ENCODE data around the gene LLGL1. TPM values are rescaled to one million over a fixed set of nuclear protein-coding genes. Genes with fewer than 3 reads are reported as not detected.

Gene LLGL1
- total RNA-seq, 2 donors from 2014 or later = 66.3 to 69.3 TPM

- Mint-ChIP-seq H3K27me3 (ENCODE audit: insufficient read depth) (no peaks in the 10 kb centered on the region), H3K4me3 (peak overlapping the region; percentile 87), H3K36me3 (ENCODE audit: low read depth) (peaks cover 36% of the 10 kb centered on the region), H3K9me3 (no peaks in the 10 kb centered on the region), H3K4me1 (peaks cover 38% of the 10 kb centered on the region), H3K27ac (peak overlapping the region; percentile 18)
- peak overlapping the region; percentile 96 for H3K4me3 ChIP-seq (ENCODE audit: low read length)
- 81 to 95% methylated on average over 2 of the region's 2 CpGs for WGBS, 2 experiments (ENCODE audit: insufficient coverage in 1 of 2, insufficient read length in 1 of 2)
- no peaks in the 10 kb centered on the region for H3K4me1 ChIP-seq (ENCODE audit: control insufficient read depth, insufficient read depth, low read length)
- no peaks in the 10 kb centered on the region for H3K27me3 ChIP-seq (ENCODE audit: control insufficient read depth, insufficient read depth, low read length, poor library complexity, severe bottlenecking)
- no peak overlapping the region for H3K9ac ChIP-seq (ENCODE audit: extremely low read depth, low read length, poor library complexity, severe bottlenecking)
- TF ChIP-seq CTCF (conservative IDR thresholded peaks at IDR 0.05) = no peak
- H3K27ac ChIP-seq (ENCODE audit: low read depth, low read length) = no peak overlapping the region
- no peak for DNase-seq
- no peaks in the 10 kb centered on the region for H3K9me3 ChIP-seq (ENCODE audit: control insufficient read depth, low read length)
- H3K36me3 ChIP-seq (ENCODE audit: control insufficient read depth, insufficient read depth, low read length) = peaks cover 51% of the 10 kb centered on the region
Measured at GRCh38 chr17:18187226-18187625, 38.2 kb upstream of the LLGL1 start.

GRCh38 chr17:18187821-18188761, 37.3 kb upstream of the LLGL1 start:
- no peak overlapping the region for H3K27ac Mint-ChIP-seq
- H3K9ac ChIP-seq (ENCODE audit: extremely low read depth, low read length, poor library complexity, severe bottlenecking) = no peak overlapping the region
- H3K9me3 ChIP-seq (ENCODE audit: control insufficient read depth, low read length) = no peaks in the 10 kb centered on the region
- H3K27me3 Mint-ChIP-seq (ENCODE audit: insufficient read depth) = no peaks in the 10 kb centered on the region
- 90 to 91% methylated on average over 7 to 9 of the region's 9 CpGs for WGBS, 2 experiments (ENCODE audit: insufficient coverage in 1 of 2, insufficient read length in 1 of 2)
- TF ChIP-seq CTCF (conservative IDR thresholded peaks at IDR 0.05) = no peak
- peaks cover 38% of the 10 kb centered on the region for H3K4me1 Mint-ChIP-seq
- no peaks in the 10 kb centered on the region for H3K4me1 ChIP-seq (ENCODE audit: control insufficient read depth, insufficient read depth, low read length)
- H3K27me3 ChIP-seq (ENCODE audit: control insufficient read depth, insufficient read depth, low read length, poor library complexity, severe bottlenecking) = no peaks in the 10 kb centered on the region
- peaks cover 37% of the 10 kb centered on the region for H3K36me3 Mint-ChIP-seq (ENCODE audit: low read depth)
- H3K27ac ChIP-seq (ENCODE audit: low read depth, low read length) = no peak overlapping the region
- no peak overlapping the region for H3K4me3 Mint-ChIP-seq
- H3K36me3 ChIP-seq (ENCODE audit: control insufficient read depth, insufficient read depth, low read length) = peaks cover 60% of the 10 kb centered on the region
- no peaks in the 10 kb centered on the region for H3K9me3 Mint-ChIP-seq
- H3K4me3 ChIP-seq (ENCODE audit: low read length) = peak overlapping the region; percentile 96
- no peak for DNase-seq

- Mint-ChIP-seq H3K4me3 (no peak overlapping the region), H3K27ac (peak overlapping the region; percentile 19), H3K4me1 (peaks cover 28% of the 10 kb centered on the region), H3K27me3 (ENCODE audit: insufficient read depth) (no peaks in the 10 kb centered on the region), H3K36me3 (ENCODE audit: low read depth) (peaks cover 52% of the 10 kb centered on the region), H3K9me3 (no peaks in the 10 kb centered on the region)
- no peaks in the 10 kb centered on the region for H3K9me3 ChIP-seq (ENCODE audit: control insufficient read depth, low read length)
- H3K4me1 ChIP-seq (ENCODE audit: control insufficient read depth, insufficient read depth, low read length) = no peaks in the 10 kb centered on the region
- no peak for DNase-seq
- H3K27ac ChIP-seq (ENCODE audit: low read depth, low read length) = peak overlapping the region; percentile 33
- TF ChIP-seq CTCF (conservative IDR thresholded peaks at IDR 0.05) = no peak
- peaks cover 74% of the 10 kb centered on the region for H3K36me3 ChIP-seq (ENCODE audit: control insufficient read depth, insufficient read depth, low read length)
- no peak overlapping the region for H3K9ac ChIP-seq (ENCODE audit: extremely low read depth, low read length, poor library complexity, severe bottlenecking)
- H3K4me3 ChIP-seq (ENCODE audit: low read length) = no peak overlapping the region
- WGBS, 2 experiments (ENCODE audit: insufficient coverage in 1 of 2, insufficient read length in 1 of 2) = 94 to 100% methylated on average over 2 to 3 of the region's 3 CpGs
- H3K27me3 ChIP-seq (ENCODE audit: control insufficient read depth, insufficient read depth, low read length, poor library complexity, severe bottlenecking) = no peaks in the 10 kb centered on the region
Measured at GRCh38 chr17:18190628-18191235, 34.7 kb upstream of the LLGL1 start.

All from endodermal cell (in vitro differentiated cells).